SU-DHL-6 (cell line): ENCODE data around the gene STK17A.
"Not testable (repeated sequence)": the region's sequence is repeated elsewhere in the genome, so short reads cannot be mapped to it uniquely, and the experiment has no call there.

ENCODE experiments used
- H2AFZ ChIP-seq: fragments of 200-600 bp; sonication (generic); 2 replicates; pipeline ENCODE4 v1.6.1; 2014; ENCODE audit warnings: low read depth, mild to moderate bottlenecking, moderate library complexity, mixed read lengths, antibody characterized with exemption, low read length; ENCODE audit not compliant: severe bottlenecking
- H3F3A ChIP-seq: fragments of 200-600 bp; shearing (Covaris generic); 2 replicates; pipeline ENCODE4 v1.6.0; 2016; ENCODE audit warnings: antibody characterized with exemption, mild to moderate bottlenecking; ENCODE audit not compliant: insufficient read depth
- H3K27ac ChIP-seq: fragments of 200-600 bp; sonication (generic); 2 replicates; pipeline ENCODE4 v1.5.1; 2016; ENCODE audit warnings: low read depth, mild to moderate bottlenecking, low read length, moderate library complexity, mixed read lengths
- H3K27me3 ChIP-seq: fragments of 200-600 bp; sonication (generic), shearing (Covaris generic); 2 replicates; pipeline ENCODE4 v1.6.0; 2014; ENCODE audit warnings: mild to moderate bottlenecking, low read length
- H3K36me3 ChIP-seq: fragments of 200-600 bp; sonication (generic); 2 replicates; pipeline ENCODE4 v1.6.1; 2014; ENCODE audit warnings: mild to moderate bottlenecking, low read length, mixed read lengths
- H3K4me2 ChIP-seq: fragments of 300-600, 200-600 bp; shearing (Covaris generic), sonication (generic); 2 replicates; pipeline ENCODE4 v1.6.0; 2014; ENCODE audit warnings: low read length, low read depth, mild to moderate bottlenecking; ENCODE audit not compliant: poor library complexity, severe bottlenecking
- H3K4me3 ChIP-seq: fragments of 200-600 bp; sonication (generic); 2 replicates; pipeline ENCODE4 v1.5.1; 2014; ENCODE audit warnings: antibody characterized with exemption, low read length, mild to moderate bottlenecking, mixed read lengths; ENCODE audit not compliant: insufficient read depth, poor library complexity, severe bottlenecking
- H3K79me2 ChIP-seq: fragments of 200-600 bp; sonication (generic); 2 replicates; pipeline ENCODE4 v1.6.1; 2014; ENCODE audit warnings: mild to moderate bottlenecking, low read length, moderate library complexity; ENCODE audit not compliant: insufficient read depth
- H3K9ac ChIP-seq: fragments of 200-600 bp; sonication (generic); 2 replicates; pipeline ENCODE4 v1.7.0; 2014; ENCODE audit warnings: mild to moderate bottlenecking, low read length
- H3K9me2 ChIP-seq: fragments of 200-600 bp; sonication (generic); replicated peaks from 2 replicates; pipeline ENCODE4 v1.6.1; 2014; ENCODE audit warnings: low read length; ENCODE audit not compliant: insufficient read depth
- H3K9me3 ChIP-seq: fragments of 200-600 bp; sonication (generic); 2 replicates; pipeline ENCODE4 v1.6.1; 2014; ENCODE audit warnings: low read length, mixed read lengths; ENCODE audit not compliant: insufficient read depth
- H4K20me1 ChIP-seq: fragments of 200-600 bp; sonication (generic); 2 replicates; pipeline ENCODE4 v1.6.1; 2014; ENCODE audit warnings: low read depth, mild to moderate bottlenecking, antibody characterized with exemption, low read length, moderate library complexity, mixed read lengths
- CTCF ChIP-seq: fragments of 200-600 bp; sonication (generic); IDR thresholded peaks from one replicate; pipeline ENCODE4 v1.5.1; 2017; ENCODE audit warnings: antibody characterized with exemption, mild to moderate bottlenecking, low read length, moderate library complexity; ENCODE audit not compliant: insufficient read depth, poor library complexity, severe bottlenecking
- EZH2phosphoT487 ChIP-seq: fragments of 200-600 bp; sonication (generic), shearing (Covaris generic); conservative IDR thresholded peaks from 2 replicates; pipeline ENCODE4 v1.6.1; 2018; ENCODE audit warnings: mild to moderate bottlenecking, antibody characterized with exemption, low read length, moderate library complexity, mixed read lengths

STK17A gene

GRCh38 chr7:43584195-43584586 is 1.3 kb downstream of the STK17A start:
- Histone ChIP-seq H3K9ac (peak overlapping the region; percentile 94), H3K9me3 (no peaks in the 10 kb centered on the region), H3K27me3 (no peaks in the 10 kb centered on the region), H3K79me2 (peaks cover 63% of the 10 kb centered on the region), H3K4me2 (peak overlapping the region; percentile 75), H3K27ac (peak overlapping the region; percentile 92), H3K36me3 (peaks cover 19% of the 10 kb centered on the region), H3K9me2 (no peaks in the 10 kb centered on the region), H3F3A (peaks cover 41% of the 10 kb centered on the region), H2AFZ (no peak overlapping the region), H3K4me3 (peak overlapping the region; percentile 71), H4K20me1 (peaks cover 30% of the 10 kb centered on the region)
- no peak for TF ChIP-seq EZH2phosphoT487
- no peak for TF ChIP-seq CTCF

GRCh38 chr7:43584733-43585132 is 1.8 kb downstream of the STK17A start:
- Histone ChIP-seq H4K20me1 (peaks cover 35% of the 10 kb centered on the region), H3K27ac (peak overlapping the region; percentile 92), H3K79me2 (peaks cover 68% of the 10 kb centered on the region), H3K4me2 (peak overlapping the region; percentile 75), H3K4me3 (peak overlapping the region; percentile 71), H3K9ac (peak overlapping the region; percentile 94), H3F3A (peaks cover 45% of the 10 kb centered on the region), H3K36me3 (peaks cover 23% of the 10 kb centered on the region)
- H3K9me3 ChIP-seq, H2AFZ ChIP-seq, H3K9me2 ChIP-seq, H3K27me3 ChIP-seq: not testable (repeated sequence)

- Histone ChIP-seq H3K27me3 (no peaks in the 10 kb centered on the region), H2AFZ (no peak overlapping the region), H3K36me3 (peaks cover 27% of the 10 kb centered on the region), H3K9me2 (no peaks in the 10 kb centered on the region), H3F3A (peaks cover 49% of the 10 kb centered on the region), H3K9me3 (no peaks in the 10 kb centered on the region), H3K9ac (peak overlapping the region; percentile 94), H3K79me2 (peaks cover 76% of the 10 kb centered on the region), H3K4me2 (peak overlapping the region; percentile 75), H3K4me3 (peak overlapping the region; percentile 71), H3K27ac (peak overlapping the region; percentile 92), H4K20me1 (peaks cover 42% of the 10 kb centered on the region)
- no peak for TF ChIP-seq CTCF
- TF ChIP-seq EZH2phosphoT487, result no peak
Measured at GRCh38 chr7:43585562-43585961, 2.7 kb downstream of the STK17A start.

- H3K36me3 ChIP-seq, result peaks cover 30% of the 10 kb centered on the region
- H3K9me3 ChIP-seq, result no peaks in the 10 kb centered on the region
- H3K27me3 ChIP-seq, result no peaks in the 10 kb centered on the region
- peaks cover 53% of the 10 kb centered on the region for H3F3A ChIP-seq
- H3K27ac ChIP-seq, result peak overlapping the region; percentile 92
- H3K4me2 ChIP-seq, result peak overlapping the region; percentile 75
- peaks cover 50% of the 10 kb centered on the region for H4K20me1 ChIP-seq
- peak overlapping the region; percentile 94 for H3K9ac ChIP-seq
- TF ChIP-seq CTCF (no peak), EZH2phosphoT487 (no peak)
- H2AFZ ChIP-seq, result no peak overlapping the region
- no peaks in the 10 kb centered on the region for H3K9me2 ChIP-seq
- H3K4me3 ChIP-seq, result peak overlapping the region; percentile 71
- peaks cover 84% of the 10 kb centered on the region for H3K79me2 ChIP-seq
Measured at GRCh38 chr7:43586251-43586900, 3.5 kb downstream of the STK17A start.
